Brain microvascular endothelial cell (primary cell): ENCODE measurements around the gene ADAMTSL1.

Experiments
- DNase-seq: peaks from one replicate; pipeline ENCODE4 v3.0.0-alpha.2; 2020
- H3K27ac ChIP-seq: fragments of 250-450 bp; sonication (Bioruptor Pico); 2 replicates; pipeline ENCODE4 v1.5.1; 2020; ENCODE audit warnings: mild to moderate bottlenecking, moderate library complexity
- H3K27me3 ChIP-seq: fragments of 250-450 bp; sonication (Bioruptor Pico); replicated peaks from 2 replicates; pipeline ENCODE4 v1.5.1; 2020; ENCODE audit warnings: mild to moderate bottlenecking
- H3K36me3 ChIP-seq: fragments of 250-450 bp; sonication (Bioruptor Pico); replicated peaks from 2 replicates; pipeline ENCODE4 v1.5.1; 2020; ENCODE audit warnings: mild to moderate bottlenecking
- H3K4me3 ChIP-seq: 2 replicates; pipeline ENCODE4 v1.5.1; 2011; ENCODE audit warnings: low read depth, mild to moderate bottlenecking, control low read depth, low read length, moderate library complexity
- in situ Hi-C: cut with HindIII; loops from 2 replicates; pipeline ENCODE4 v1.10.0; 2017; ENCODE audit warnings: low sequenced_read_pairs, low pct_ligation_motif_present
- TF ChIP-seq, protein P1 (sequence below): IDR thresholded peaks from 2 replicates; pipeline ENCODE4 v1.5.1; 2011; ENCODE audit warnings: low read depth, mild to moderate bottlenecking, moderate library complexity, low read length, control low read depth, inconsistent platforms; ENCODE audit errors: missing control alignments

ADAMTSL1 gene

DNA sequence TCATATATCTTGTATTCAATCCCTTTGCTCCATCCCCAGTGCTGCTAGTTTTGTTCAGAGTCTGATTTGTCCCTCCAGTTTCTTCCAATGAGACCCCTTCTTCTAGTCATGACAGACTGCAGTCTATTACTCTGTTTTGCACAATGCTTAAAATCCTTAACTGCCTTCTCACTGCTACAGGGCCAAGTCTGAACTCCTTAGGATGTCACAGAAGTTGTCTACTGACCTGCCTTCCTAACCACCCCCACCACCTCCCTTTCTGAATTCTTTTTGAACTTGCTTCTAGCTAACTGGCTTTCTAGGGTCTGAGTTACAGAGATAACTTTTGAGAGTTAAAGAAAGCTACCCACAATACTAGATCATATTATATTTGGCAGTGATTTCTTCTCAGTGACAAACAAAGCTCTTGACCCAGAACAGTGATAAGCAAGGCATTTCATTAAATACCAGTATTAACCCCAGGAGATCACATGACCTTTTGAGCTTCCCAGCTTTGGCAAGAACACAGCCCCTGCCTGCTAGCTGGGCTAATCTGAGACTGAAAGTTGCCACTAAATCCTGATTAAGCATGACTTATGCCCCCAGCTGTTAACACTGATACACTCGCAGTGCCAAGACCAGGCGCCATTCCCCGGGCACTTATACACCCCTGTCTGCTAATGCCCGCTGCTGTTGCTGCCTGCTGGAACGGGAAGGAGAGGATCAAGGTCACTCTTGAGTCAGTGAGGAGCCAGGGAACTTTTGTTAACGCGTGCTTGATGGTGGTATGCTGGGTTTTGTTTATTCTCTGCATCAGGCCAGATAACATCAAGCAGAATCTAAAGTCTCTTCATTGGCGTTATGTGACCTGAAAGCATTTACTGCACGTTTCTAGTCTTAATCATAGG lies 36.4 kb upstream of the ADAMTSL1 start:
- in situ Hi-C loops: loop anchor here (25.0 kb wide), 1 partner anchor 175 kb away; no protein-coding TSS in a partner anchor
- Histone ChIP-seq H3K36me3 (no peaks in the 10 kb centered on the region), H3K4me3 (peak overlapping the region; percentile 53), H3K27ac (peak overlapping the region; percentile 80), H3K27me3 (no peaks in the 10 kb centered on the region)
- DNase-seq: peak; percentile 49
- TF ChIP-seq, protein P1, sequence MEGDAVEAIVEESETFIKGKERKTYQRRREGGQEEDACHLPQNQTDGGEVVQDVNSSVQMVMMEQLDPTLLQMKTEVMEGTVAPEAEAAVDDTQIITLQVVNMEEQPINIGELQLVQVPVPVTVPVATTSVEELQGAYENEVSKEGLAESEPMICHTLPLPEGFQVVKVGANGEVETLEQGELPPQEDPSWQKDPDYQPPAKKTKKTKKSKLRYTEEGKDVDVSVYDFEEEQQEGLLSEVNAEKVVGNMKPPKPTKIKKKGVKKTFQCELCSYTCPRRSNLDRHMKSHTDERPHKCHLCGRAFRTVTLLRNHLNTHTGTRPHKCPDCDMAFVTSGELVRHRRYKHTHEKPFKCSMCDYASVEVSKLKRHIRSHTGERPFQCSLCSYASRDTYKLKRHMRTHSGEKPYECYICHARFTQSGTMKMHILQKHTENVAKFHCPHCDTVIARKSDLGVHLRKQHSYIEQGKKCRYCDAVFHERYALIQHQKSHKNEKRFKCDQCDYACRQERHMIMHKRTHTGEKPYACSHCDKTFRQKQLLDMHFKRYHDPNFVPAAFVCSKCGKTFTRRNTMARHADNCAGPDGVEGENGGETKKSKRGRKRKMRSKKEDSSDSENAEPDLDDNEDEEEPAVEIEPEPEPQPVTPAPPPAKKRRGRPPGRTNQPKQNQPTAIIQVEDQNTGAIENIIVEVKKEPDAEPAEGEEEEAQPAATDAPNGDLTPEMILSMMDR: no peak

DNA sequence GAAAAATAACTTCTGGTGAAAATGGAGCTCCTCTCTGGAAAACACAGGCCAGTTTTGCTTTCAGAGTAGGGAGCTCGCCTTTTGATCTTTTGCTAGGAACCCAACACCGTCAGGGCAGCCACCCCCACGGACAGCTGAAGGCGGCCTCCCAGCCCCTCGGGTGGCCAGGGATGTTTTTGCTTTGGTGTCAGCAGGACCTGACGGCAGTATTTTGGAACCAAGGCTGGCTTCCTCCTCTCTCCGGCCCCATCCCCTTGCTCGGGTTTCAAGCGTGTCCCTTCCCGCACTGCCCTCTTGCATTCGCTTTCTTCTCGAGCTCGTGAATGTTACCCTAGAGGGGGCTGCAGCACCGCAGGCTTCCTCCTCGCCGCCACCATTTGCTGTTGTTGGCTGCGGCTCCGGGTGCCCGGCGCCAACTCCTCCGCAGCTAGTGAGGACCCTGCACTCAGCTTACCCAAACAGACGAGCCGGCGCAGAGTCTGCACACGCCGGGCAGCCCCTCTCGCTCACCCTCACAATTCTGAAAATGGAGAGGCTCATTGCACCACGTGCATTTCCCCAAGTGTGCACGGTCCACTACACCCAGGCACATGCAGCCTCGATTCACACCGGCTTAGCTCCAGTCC lies 35.5 kb upstream of the ADAMTSL1 start:
- H3K4me3 ChIP-seq: peak overlapping the region; percentile 53
- DNase-seq: peak; percentile 50

DNA sequence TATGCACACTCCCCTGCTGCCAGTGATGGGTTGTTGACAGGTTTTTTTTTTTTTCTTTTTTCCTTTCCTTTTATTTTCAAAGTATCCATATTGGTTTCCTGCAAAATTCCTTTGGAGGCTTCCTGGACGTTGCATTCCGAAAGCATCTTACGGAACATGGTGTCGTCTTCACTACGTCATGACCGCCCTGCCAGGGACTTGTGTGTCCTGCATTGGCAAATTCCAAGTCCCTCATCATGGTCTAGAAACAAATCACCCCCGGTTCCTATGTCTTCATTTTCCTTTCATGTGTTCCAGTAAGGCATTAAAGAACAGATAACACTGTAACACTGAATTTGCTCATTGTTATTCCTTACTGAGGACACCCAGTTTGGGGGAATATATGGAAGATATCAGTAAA lies 35.0 kb upstream of the ADAMTSL1 start:
- DNase-seq: no peak
- H3K27ac ChIP-seq: no peak overlapping the region
- H3K27me3 ChIP-seq: no peaks in the 10 kb centered on the region
- in situ Hi-C loops: loop anchor here (25.0 kb wide), 1 partner anchor 177 kb away; no protein-coding TSS in a partner anchor
- TF ChIP-seq, protein P1: no peak
- H3K36me3 ChIP-seq: no peaks in the 10 kb centered on the region
- H3K4me3 ChIP-seq: peak overlapping the region; percentile 53

More for the DNA sequence above, 35.5 kb upstream of the ADAMTSL1 start:
- in situ Hi-C loops: loop anchor here (25.0 kb wide), 1 partner anchor 176 kb away; no protein-coding TSS in a partner anchor
- Histone ChIP-seq H3K36me3 (no peaks in the 10 kb centered on the region), H3K27me3 (no peaks in the 10 kb centered on the region), H3K27ac (peak overlapping the region; percentile 80)
- TF ChIP-seq, protein P1: peak; percentile 65

DNA sequence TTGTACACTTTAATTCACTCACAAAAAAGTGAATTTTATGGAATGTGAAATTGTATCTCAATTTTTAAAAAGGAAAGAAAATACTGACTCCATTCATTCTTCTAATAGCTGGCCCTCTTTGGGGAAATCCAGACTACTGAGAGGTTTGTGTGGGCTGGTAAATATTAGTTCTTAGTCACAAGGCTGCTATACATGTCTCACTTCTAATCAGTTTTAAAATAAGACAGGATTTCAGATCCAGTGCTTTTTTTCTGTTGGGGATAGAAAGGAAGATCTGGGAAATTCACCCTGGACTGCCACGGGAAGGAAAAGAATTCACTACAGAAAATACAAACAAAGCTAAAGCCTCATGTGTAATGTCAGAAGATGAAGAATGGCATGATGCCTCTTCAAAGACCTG lies 32.7 kb upstream of the ADAMTSL1 start:
- H3K27me3 ChIP-seq: no peaks in the 10 kb centered on the region
- no peak overlapping the region for H3K4me3 ChIP-seq
- H3K36me3 ChIP-seq: no peaks in the 10 kb centered on the region
- in situ Hi-C loops: loop anchor here (25.0 kb wide), 1 partner anchor 179 kb away; no protein-coding TSS in a partner anchor
- TF ChIP-seq, protein P1: no peak
- peak; percentile 37 for DNase-seq
- H3K27ac ChIP-seq: peak overlapping the region; percentile 33

DNA sequence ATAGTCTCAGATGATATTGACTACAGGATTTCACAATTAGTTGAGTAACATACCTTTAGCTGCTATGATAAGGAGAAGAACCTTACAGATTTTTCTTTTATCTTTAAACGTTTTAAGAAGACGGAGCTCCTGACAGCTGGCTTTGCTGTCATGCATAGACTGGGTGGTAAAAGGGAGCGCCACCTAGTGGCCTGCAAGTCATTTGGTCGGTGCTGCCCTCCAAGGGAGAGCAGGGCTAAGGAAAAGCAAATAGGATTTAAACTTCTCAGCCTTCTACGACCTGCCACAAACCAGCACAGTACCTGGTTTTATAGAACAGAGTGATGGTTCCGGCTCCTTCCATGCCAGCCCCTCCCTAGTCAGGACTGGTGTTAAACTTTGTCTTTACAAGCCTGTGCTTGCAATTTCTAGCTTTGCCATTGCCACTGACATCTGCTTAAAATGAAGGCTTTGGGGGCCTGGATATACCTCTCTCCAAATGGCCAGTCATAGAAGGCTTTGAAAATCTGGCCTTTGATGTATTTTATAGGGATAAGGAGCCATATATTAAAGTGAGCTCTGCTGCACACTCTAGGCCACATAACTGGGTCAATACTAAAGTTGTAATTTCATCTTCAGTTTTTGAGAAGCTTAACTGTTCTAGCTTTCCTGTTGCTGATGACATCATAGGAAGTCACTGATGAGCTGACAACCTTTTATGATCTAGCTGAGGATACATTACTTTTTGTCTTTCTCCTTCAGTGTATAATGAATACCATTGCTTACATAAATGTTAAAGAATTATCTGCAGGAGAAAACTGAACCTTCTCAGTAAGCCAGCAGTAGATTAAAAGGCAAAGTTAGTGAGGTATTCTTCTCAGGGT lies 31.1 kb upstream of the ADAMTSL1 start:
- H3K36me3 ChIP-seq: no peaks in the 10 kb centered on the region
- DNase-seq: peak; percentile 78
- no peak overlapping the region for H3K4me3 ChIP-seq
- TF ChIP-seq, protein P1: peak; percentile 96
- H3K27ac ChIP-seq: no peak overlapping the region
- in situ Hi-C loops: loop anchor here (25.0 kb wide), 1 partner anchor 181 kb away; no protein-coding TSS in a partner anchor
- H3K27me3 ChIP-seq: no peaks in the 10 kb centered on the region
